RWPE2 (cell line): Measurements from ENCODE around the gene STAG1.
A peak's percentile ranks its signal among the peaks of the same experiment; 100 is the strongest.

Source experiments
- ATAC-seq: fragments of 200-7000 bp; cut with Tn5 transposase; 3 replicates; pipeline ENCODE4 v1.9.1; 2021; ENCODE audit warnings: low read depth
- DNase-seq: peaks from one replicate; pipeline ENCODE4 v3.0.0-alpha.2; 2020; ENCODE audit warnings: low spot score
- H3K27ac ChIP-seq: fragments of 450-650 bp; 2 replicates; pipeline ENCODE4 v1.5.1; 2017; ENCODE audit warnings: mild to moderate bottlenecking; ENCODE audit not compliant: poor library complexity, severe bottlenecking
- H3K27me3 ChIP-seq: fragments of 250-450 bp; sonication (Bioruptor Pico); 2 replicates; pipeline ENCODE4 v1.5.1; 2021; ENCODE audit warnings: mild to moderate bottlenecking, moderate library complexity; ENCODE audit not compliant: insufficient read depth, poor library complexity, severe bottlenecking
- H3K36me3 ChIP-seq: fragments of 250-450 bp; sonication (Bioruptor Pico); 2 replicates; pipeline ENCODE4 v1.5.1; 2020; ENCODE audit warnings: low read depth, mild to moderate bottlenecking, moderate library complexity
- H3K4me1 ChIP-seq: fragments of 250-450 bp; sonication (Bioruptor Pico); 2 replicates; pipeline ENCODE4 v1.5.1; 2021; ENCODE audit warnings: mild to moderate bottlenecking, moderate library complexity; ENCODE audit not compliant: insufficient read depth, poor library complexity, severe bottlenecking
- H3K4me3 ChIP-seq: fragments of 250-450 bp; sonication (Bioruptor Pico); 2 replicates; pipeline ENCODE4 v1.5.1; 2021; ENCODE audit warnings: mild to moderate bottlenecking, moderate library complexity; ENCODE audit not compliant: severe bottlenecking
- H3K9me3 ChIP-seq: fragments of 250-450 bp; sonication (Bioruptor Pico); 2 replicates; pipeline ENCODE4 v1.5.1; 2021; ENCODE audit warnings: mild to moderate bottlenecking, moderate library complexity; ENCODE audit not compliant: severe bottlenecking
- CTCF ChIP-seq: fragments of 450-650 bp; IDR thresholded peaks from one replicate; pipeline ENCODE4 v1.5.1; 2017; ENCODE audit warnings: mild to moderate bottlenecking, moderate library complexity; ENCODE audit not compliant: poor library complexity, severe bottlenecking

The STAG1 gene

GRCh38 chr3:136735103-136735502 lies 17.1 kb downstream of the STAG1 start:
- ATAC-seq (no peak), DNase-seq (no peak)
- H3K27ac ChIP-seq, result no peak overlapping the region
- H3K4me1 ChIP-seq, result peaks cover 10% of the 10 kb centered on the region
- H3K4me3 ChIP-seq, result no peak overlapping the region
- no peaks in the 10 kb centered on the region for H3K36me3 ChIP-seq
- no peak for TF ChIP-seq CTCF
- no peaks in the 10 kb centered on the region for H3K9me3 ChIP-seq
- H3K27me3 ChIP-seq, result no peaks in the 10 kb centered on the region

GRCh38 chr3:136734382-136735070 lies 17.7 kb downstream of the STAG1 start:
- H3K9me3 ChIP-seq, result no peaks in the 10 kb centered on the region
- H3K36me3 ChIP-seq, result no peaks in the 10 kb centered on the region
- H3K4me1 ChIP-seq, result peaks cover 10% of the 10 kb centered on the region
- ATAC-seq (no peak), DNase-seq (no peak)
- peak; percentile 22 for TF ChIP-seq CTCF
- H3K27ac ChIP-seq, result no peak overlapping the region
- no peaks in the 10 kb centered on the region for H3K27me3 ChIP-seq
- no peak overlapping the region for H3K4me3 ChIP-seq

- Histone ChIP-seq H3K4me1 (peaks cover 10% of the 10 kb centered on the region), H3K4me3 (no peak overlapping the region), H3K27ac (no peak overlapping the region), H3K36me3 (no peaks in the 10 kb centered on the region), H3K27me3 (no peaks in the 10 kb centered on the region), H3K9me3 (no peaks in the 10 kb centered on the region)
- no peak for TF ChIP-seq CTCF
- ATAC-seq, result no peak
- no peak for DNase-seq
These were observed 18.8 kb downstream of the STAG1 start for GRCh38 chr3:136733317-136733833.

- Histone ChIP-seq H3K27ac (no peak overlapping the region), H3K27me3 (no peaks in the 10 kb centered on the region), H3K9me3 (no peaks in the 10 kb centered on the region), H3K4me1 (peaks cover 10% of the 10 kb centered on the region), H3K4me3 (no peak overlapping the region), H3K36me3 (no peaks in the 10 kb centered on the region)
- peak; percentile 47 for ATAC-seq
- DNase-seq, result no peak
- TF ChIP-seq CTCF, result no peak
These were observed 20.8 kb downstream of the STAG1 start for GRCh38 chr3:136731274-136731884.
